ENCODE results near the gene TRIM13.

Gene TRIM13

GRCh38 chr13:50065712-50066111 lies 68.9 kb downstream of the TRIM13 start:
- no peak for DNase-seq (ENCODE audit: low spot score)
